ENCODE results near the gene KLK15. TPM values are rescaled to one million over a fixed set of nuclear protein-coding genes. Genes with fewer than 3 reads are reported as not detected.

KLK15 gene
- total and polyA plus RNA-seq, 2 of the 13 experiments (the other 11 are each of a cell fraction or from before 2014, with no cell fraction given): not detected

- Histone ChIP-seq H3K79me2 (ENCODE audit: insufficient read depth, low read length) (no peaks in the 10 kb centered on the region), H3K9me3 (ENCODE audit: low read length) (no peaks in the 10 kb centered on the region), H3K9ac (ENCODE audit: insufficient read depth, low read depth, low read length) (peak overlapping the region; percentile 8; the same call in 1 of the 2 replicates), H3K4me1 (ENCODE audit: insufficient read depth, low read length) (peaks cover 23% of the 10 kb centered on the region), H3K4me2 (ENCODE audit: low read depth, low read length) (peak overlapping the region; percentile 56), H3K27ac (ENCODE audit: extremely low read length, insufficient read depth, low read length) (no peak overlapping the region), H3K36me3 (replicated peaks in 1 of 2; ENCODE audit: control insufficient read depth in 1 of 2, insufficient read depth in 2 of 2, low read length in 2 of 2) (no peaks in the 10 kb centered on the region; a peak in 1 of 5 replicates), H3K4me3 (replicated peaks in 1 of 3; ENCODE audit: insufficient read depth in 1 of 3, low read depth in 2 of 3, low read length in 3 of 3) (peak overlapping the region in 1 of 3 experiments; percentile 40; a peak in 2 of 6 replicates), H2AFZ (ENCODE audit: low read length) (no peak overlapping the region), H3K27me3 (ENCODE audit: control insufficient read depth in 1 of 2, insufficient read depth in 2 of 2, low read length in 2 of 2) (no peaks in the 10 kb centered on the region; a peak in 1 of 5 replicates), H4K20me1 (ENCODE audit: insufficient read depth, low read length) (peaks cover 11% of the 10 kb centered on the region)
- peak; percentile 30 for ATAC-seq
- no peak for DNase-seq (ENCODE audit: low spot score)
- no TSS peak for BruUV-seq (replicated peaks)
- intact Hi-C loops (cut with micrococcal nuclease; ENCODE audit: unreplicated experiment): no loop called here
- no peak for FAIRE-seq
- 40% methylated on average over 11 of the region's 47 CpGs for WGBS (ENCODE audit: low lambda C conversion rate)
- ChIA-PET POLR2A (interaction anchor here (1.6 kb wide), 1 partner anchor 13 kb away, joined by 7 read pairs; no protein-coding TSS in a partner anchor), CTCF (ENCODE audit: low intra/inter-chr PET ratio, low total read pairs) (no interaction called here)
- in situ Hi-C loops (cut with HindIII; ENCODE audit: extremely low pct_ligation_motif_present, low pct_unique_long_range_greater_than_20kb): loop anchor here (25.0 kb wide), 1 partner anchor 429 kb away; the partner anchor contains the start of gene NAPSA
- TF ChIP-seq ZNF770 (CRISPR knock-in tag; IDR thresholded peaks at IDR 0.05) (peak; percentile 56; the same call in 1 of the 2 replicates), HNF4A (CRISPR knock-in tag; IDR thresholded peaks at IDR 0.05) (peak; percentile 84), ZNF792 (CRISPR knock-in tag; IDR thresholded peaks at IDR 0.05) (no peak; the same call in 1 of the 2 replicates), NR2F2 (IDR thresholded peaks at IDR 0.05; ENCODE audit: borderline replicate concordance, low read depth) (0 out of 2 replicates have a peak, but pooled peaks have one; percentile 34), ZNF878 (CRISPR knock-in tag; IDR thresholded peaks at IDR 0.05) (no peak), ZNF101 (CRISPR knock-in tag; IDR thresholded peaks at IDR 0.05; ENCODE audit: borderline replicate concordance, low read depth) (no peak), NRL (CRISPR knock-in tag; IDR thresholded peaks at IDR 0.05; ENCODE audit: borderline replicate concordance) (peak; percentile 52; the same call in 1 of the 2 replicates), POLR2AphosphoS2 (IDR thresholded peaks at IDR 0.05; ENCODE audit: low read depth, low read length) (peak; percentile 38; the same call in 1 of the 2 replicates), NR2C2 (CRISPR knock-in tag; IDR thresholded peaks at IDR 0.05; ENCODE audit: borderline replicate concordance) (peak; percentile 31; the same call in 1 of the 2 replicates), ZNF124 (CRISPR knock-in tag; IDR thresholded peaks at IDR 0.05) (no peak), ADNP (CRISPR knock-in tag; IDR thresholded peaks at IDR 0.05) (no peak), HNF4G (IDR thresholded peaks at IDR 0.05; ENCODE audit: borderline replicate concordance, low read depth, low read length) (peak; percentile 79), HNF4G (CRISPR knock-in tag; IDR thresholded peaks at IDR 0.05; ENCODE audit: borderline replicate concordance, low read depth) (peak; percentile 70; the same call in 1 of the 2 replicates), ZEB1 (IDR thresholded peaks at IDR 0.05; ENCODE audit: insufficient replicate concordance, low read depth) (peak; percentile 34), ZNF331 (CRISPR knock-in tag; IDR thresholded peaks at IDR 0.05) (0 out of 2 replicates have a peak, but pooled peaks have one; percentile 29)
- TF ChIP-seq, protein P1, sequence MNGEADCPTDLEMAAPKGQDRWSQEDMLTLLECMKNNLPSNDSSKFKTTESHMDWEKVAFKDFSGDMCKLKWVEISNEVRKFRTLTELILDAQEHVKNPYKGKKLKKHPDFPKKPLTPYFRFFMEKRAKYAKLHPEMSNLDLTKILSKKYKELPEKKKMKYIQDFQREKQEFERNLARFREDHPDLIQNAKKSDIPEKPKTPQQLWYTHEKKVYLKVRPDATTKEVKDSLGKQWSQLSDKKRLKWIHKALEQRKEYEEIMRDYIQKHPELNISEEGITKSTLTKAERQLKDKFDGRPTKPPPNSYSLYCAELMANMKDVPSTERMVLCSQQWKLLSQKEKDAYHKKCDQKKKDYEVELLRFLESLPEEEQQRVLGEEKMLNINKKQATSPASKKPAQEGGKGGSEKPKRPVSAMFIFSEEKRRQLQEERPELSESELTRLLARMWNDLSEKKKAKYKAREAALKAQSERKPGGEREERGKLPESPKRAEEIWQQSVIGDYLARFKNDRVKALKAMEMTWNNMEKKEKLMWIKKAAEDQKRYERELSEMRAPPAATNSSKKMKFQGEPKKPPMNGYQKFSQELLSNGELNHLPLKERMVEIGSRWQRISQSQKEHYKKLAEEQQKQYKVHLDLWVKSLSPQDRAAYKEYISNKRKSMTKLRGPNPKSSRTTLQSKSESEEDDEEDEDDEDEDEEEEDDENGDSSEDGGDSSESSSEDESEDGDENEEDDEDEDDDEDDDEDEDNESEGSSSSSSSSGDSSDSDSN (CRISPR knock-in tag; IDR thresholded peaks at IDR 0.05): peak; percentile 66
Observed at GRCh38 chr19:50791594-50792271, 41.6 kb downstream of the KLK15 start.
